Endothelial cell of umbilical vein (primary cell): ENCODE results near the gene KRTAP4-9. TPM values are rescaled to one million over a fixed set of nuclear protein-coding genes. Genes with fewer than 3 reads are reported as not detected.

Experiments
- BruUV-seq: library from RNA; stranded (reverse); fragments of 400-500 nt; replicated peaks from 2 replicates; lab custom pipeline; 2021; lab: Mats Ljungman, UMichigan
- CTCF ChIA-PET: fragments of 300-600, 350-600 bp; sonication (Branson Sonifier 250); formaldehyde crosslinking; loops from one replicate; lab custom pipeline; 2021; ENCODE audit warnings: antibody characterized with exemption, inconsistent platforms; lab: Charles Lee
- POLR2A ChIA-PET: fragments of 300-600, 350-600 bp; sonication (Branson Sonifier 250); formaldehyde crosslinking; loops from one replicate; lab custom pipeline; 2021; ENCODE audit warnings: antibody characterized with exemption, inconsistent platforms; lab: Charles Lee
- DNase-seq: peaks from one replicate; pipeline ENCODE4 v3.0.0-alpha.2; 2011; ENCODE audit warnings: low read depth, low spot score
- FAIRE-seq: peaks from 2 replicates; lab custom pipeline; 2011; peaks lifted over from hg19 to GRCh38; lab: Jason Lieb, UNC
- H2AFZ ChIP-seq: 2 replicates; pipeline ENCODE4 v1.6.0; 2012; ENCODE audit warnings: low read depth, low read length, control low read depth, inconsistent platforms
- H3K27ac ChIP-seq: 2 replicates; pipeline ENCODE4 v1.5.1; 2011; ENCODE audit warnings: low read depth, mild to moderate bottlenecking, control low read depth, low read length, moderate library complexity; ENCODE audit not compliant: insufficient read depth
- H3K27me3 ChIP-seq, 2 experiments: 2 replicates each; pipeline versions ENCODE4 v1.6.0 to v1.6.1; 2011; ENCODE audit warnings: low read length in 2 of 2, mixed read lengths in 1 of 2; ENCODE audit not compliant: control insufficient read depth in 2 of 2, insufficient read depth in 2 of 2
- H3K36me3 ChIP-seq, 2 experiments: 2 replicates in 1 of 2; 3 replicates in 1 of 2; pipeline ENCODE4 v1.5.1; 2011; ENCODE audit warnings: low read length in 2 of 2, mild to moderate bottlenecking in 1 of 2, moderate library complexity in 1 of 2; ENCODE audit not compliant: control insufficient read depth in 2 of 2, insufficient read depth in 2 of 2; ENCODE audit errors: extremely low read depth in 1 of 2
- H3K4me1 ChIP-seq: 3 replicates; pipeline ENCODE4 v1.5.1; 2011; ENCODE audit warnings: mild to moderate bottlenecking, low read length; ENCODE audit not compliant: control insufficient read depth, insufficient read depth; ENCODE audit errors: extremely low read depth
- H3K4me2 ChIP-seq: 2 replicates; pipeline ENCODE4 v1.6.1; 2011; ENCODE audit warnings: low read length, control low read depth, mixed read lengths; ENCODE audit not compliant: insufficient read depth
- H3K4me3 ChIP-seq, 3 experiments: fragments of 200-600 bp in 1 of 3; sonication (generic), shearing (Covaris generic) in 1 of 3; replicated peaks in 1 of 3; 2 replicates each; pipeline ENCODE4 v1.5.1; 2011 to 2016; ENCODE audit warnings: control low read depth in 3 of 3, low read length in 3 of 3, mild to moderate bottlenecking in 2 of 3, inconsistent platforms in 1 of 3, low read depth in 1 of 3, moderate library complexity in 1 of 3; ENCODE audit not compliant: insufficient read depth in 1 of 3
- H3K79me2 ChIP-seq: 2 replicates; pipeline ENCODE4 v1.6.0; 2012; ENCODE audit warnings: low read length, inconsistent platforms; ENCODE audit not compliant: control insufficient read depth, insufficient read depth
- H3K9ac ChIP-seq: replicated peaks from 2 replicates; pipeline ENCODE3; 2011; ENCODE audit warnings: low read length, control low read depth; ENCODE audit not compliant: insufficient read depth; ENCODE audit errors: extremely low read depth
- H3K9me1 ChIP-seq: replicated peaks from 3 replicates; pipeline ENCODE4 v1.6.0; 2011; ENCODE audit warnings: mild to moderate bottlenecking, low read length; ENCODE audit not compliant: control insufficient read depth, insufficient read depth; ENCODE audit errors: extremely low read depth
- H3K9me3 ChIP-seq: replicated peaks from 2 replicates; pipeline ENCODE4 v1.5.1; 2012; ENCODE audit warnings: low read length, inconsistent platforms; ENCODE audit not compliant: control insufficient read depth, insufficient read depth
- H4K20me1 ChIP-seq: replicated peaks from 2 replicates; pipeline ENCODE3; 2011; ENCODE audit warnings: mild to moderate bottlenecking, low read length; ENCODE audit not compliant: control insufficient read depth, insufficient read depth; ENCODE audit errors: extremely low read depth
- CTCF ChIP-seq, 2 donors: IDR thresholded peaks; 1 replicate in 1 of 2; 2 replicates in 1 of 2; pipeline ENCODE4 v1.5.1; 2011; ENCODE audit warnings: low read length in 2 of 2, mild to moderate bottlenecking in 2 of 2, moderate library complexity in 2 of 2, control low read depth in 1 of 2, inconsistent platforms in 1 of 2, low read depth in 1 of 2; ENCODE audit not compliant: insufficient read depth in 1 of 2; ENCODE audit errors: extremely low read depth in 1 of 2
- EZH2 ChIP-seq: IDR thresholded peaks from 2 replicates; pipeline ENCODE4 v1.6.1; 2012; ENCODE audit warnings: borderline replicate concordance, low read depth, mild to moderate bottlenecking, moderate library complexity, low read length, inconsistent platforms; ENCODE audit not compliant: severe bottlenecking
- FOS ChIP-seq: IDR thresholded peaks from 2 replicates; pipeline ENCODE4 v1.6.1; 2011; ENCODE audit warnings: mild to moderate bottlenecking, low read length, moderate library complexity, borderline replicate concordance; ENCODE audit not compliant: insufficient read depth
- GATA2 ChIP-seq: IDR thresholded peaks from 2 replicates; pipeline ENCODE4 v1.7.0; 2011; ENCODE audit warnings: low read depth, mild to moderate bottlenecking, moderate library complexity, mixed read lengths, low read length; ENCODE audit not compliant: insufficient read length, insufficient read depth
- JUN ChIP-seq: IDR thresholded peaks from 2 replicates; pipeline ENCODE4 v1.6.1; 2011; ENCODE audit warnings: borderline replicate concordance, low read depth; ENCODE audit not compliant: insufficient read length, insufficient read depth
- MAX ChIP-seq: IDR thresholded peaks from 2 replicates; pipeline ENCODE4 v1.6.1; 2011; ENCODE audit not compliant: insufficient read depth, insufficient read length
- MYC ChIP-seq: IDR thresholded peaks from one replicate; pipeline ENCODE4 v1.6.1; 2011; ENCODE audit warnings: mild to moderate bottlenecking, low read depth, low read length
- POLR2A ChIP-seq: IDR thresholded peaks from 2 replicates; pipeline ENCODE4 v1.6.1; 2012; ENCODE audit warnings: low read depth, mild to moderate bottlenecking, control low read depth, low read length
- POLR2AphosphoS5 ChIP-seq: IDR thresholded peaks from 2 replicates; pipeline ENCODE4 v1.6.1; 2012; ENCODE audit warnings: low read depth, mild to moderate bottlenecking, control low read depth, low read length, moderate library complexity; ENCODE audit not compliant: insufficient read depth
- dilution Hi-C: fragments of 300-500 bp; cut with MboI; formaldehyde crosslinking; loops from one replicate; pipeline ENCODE4 v1.15.0; 2019; ENCODE audit warnings: low sequenced_read_pairs; ENCODE audit not compliant: extremely low pct_ligation_motif_present
- intact Hi-C: fragments of 100-400 bp; cut with micrococcal nuclease; formaldehyde crosslinking; loops from one replicate; pipeline ENCODE4 v1.10.0; 2022
- polyA plus RNA-seq, 4 experiments: library from polyadenylated mRNA; depleted of rRNA in 3 of 4; stranded (reverse) in 3 of 4; unstranded in 1 of 4; fragments of >200 nt; gene quantifications; 2 replicates each; pipeline versions ENCODE4 v1.2.1 to v1.2.3, GENCODE V29; 2011 to 2012; ENCODE audit warnings: missing spikeins in 1 of 4
- total RNA-seq: library from RNA; stranded (reverse); gene quantifications from 2 replicates; pipeline ENCODE4 v1.2.3, GENCODE V29; 2021

The KRTAP4-9 gene
- total and polyA plus RNA-seq, 2 donors (not counting 3 experiments of a cell fraction or from before 2014, with no cell fraction given) = not detected

- POLR2A ChIA-PET = no interaction called here
- TF ChIP-seq GATA2 (no peak), JUN (no peak), EZH2 (no peak), CTCF (IDR thresholded peaks at IDR 0.05; ENCODE audit: extremely low read depth in 1 of 2, insufficient read depth in 1 of 2, low read depth in 1 of 2, low read length in 2 of 2) (no peak), MAX (no peak), MYC (no peak), FOS (no peak), POLR2A (no peak), POLR2AphosphoS5 (no peak)
- Histone ChIP-seq H3K4me3 (no peak overlapping the region), H3K9me1 (no peaks in the 10 kb centered on the region), H3K9me3 (no peaks in the 10 kb centered on the region), H3K4me1 (peaks cover 2% of the 10 kb centered on the region), H3K79me2 (no peaks in the 10 kb centered on the region), H3K4me2 (no peak overlapping the region), H3K9ac (no peak overlapping the region), H3K27ac (no peak overlapping the region), H3K27me3 (no peaks in the 10 kb centered on the region), H3K36me3 (no peaks in the 10 kb centered on the region), H2AFZ (no peak overlapping the region), H4K20me1 (no peaks in the 10 kb centered on the region)
- DNase-seq = no peak
- no TSS peak for BruUV-seq
- dilution Hi-C loops = no loop called here
- FAIRE-seq = no peak
- CTCF ChIA-PET = no interaction called here
- intact Hi-C loops = no loop called here
Observed at GRCh38 chr17:41096055-41096454, 9.1 kb upstream of the KRTAP4-9 start.
